HCT116 (cell line): ENCODE measurements around the gene CPN2. TPM values are rescaled to one million over a fixed set of nuclear protein-coding genes. Genes with fewer than 3 reads are reported as not detected.

Source experiments
- ATAC-seq: fragments of 200-7000 bp; cut with Tn5 transposase; 2 replicates; pipeline ENCODE4 v1.9.1; 2020; ENCODE audit warnings: mild to moderate bottlenecking, moderate library complexity
- BruUV-seq: library from RNA; stranded (reverse); fragments of 400-500 nt; replicated peaks from 2 replicates; lab custom pipeline; 2021; lab: Mats Ljungman, UMichigan
- CTCF ChIA-PET: fragments of 300-600 bp; sonication (Branson Sonifier 250); formaldehyde crosslinking; loops from one replicate; lab custom pipeline; 2021; ENCODE audit warnings: antibody characterized with exemption; lab: Charles Lee
- POLR2A ChIA-PET: fragments of 300-600, 350-600 bp; sonication (Branson Sonifier 250); formaldehyde crosslinking; loops from one replicate; lab custom pipeline; 2021; ENCODE audit warnings: antibody characterized with exemption; lab: Charles Lee
- RAD21 ChIA-PET, 2 experiments: fragments of 300-600 bp; sonication (Branson Sonifier 250); formaldehyde crosslinking; loops; one replicate each; lab custom pipeline; 2023; ENCODE audit warnings: low total read pairs in 2 of 2; ENCODE audit not compliant: uncharacterized antibody in 2 of 2, unreplicated experiment in 2 of 2, low non-redundant PET in 1 of 2; lab: Charles Lee
- DNase-seq: peaks from one replicate; pipeline ENCODE4 v3.0.0-alpha.2; 2010; ENCODE audit warnings: low read depth, low spot score
- H2AFZ ChIP-seq: fragments of 200-600 bp; shearing (Covaris generic), sonication (generic); 2 replicates; pipeline ENCODE4 v1.6.1; 2017; ENCODE audit warnings: low read depth, mixed run types, mixed read lengths, antibody characterized with exemption, low read length; ENCODE audit not compliant: poor library complexity, severe bottlenecking
- H3K27ac ChIP-seq: 2 replicates; pipeline ENCODE4 v1.5.1; 2012; ENCODE audit warnings: low read depth, low read length
- H3K27me3 ChIP-seq: fragments of 200-600 bp; sonication (generic); 2 replicates; pipeline ENCODE4 v1.6.1; 2016; ENCODE audit warnings: mixed run types, low read length, mixed read lengths; ENCODE audit not compliant: insufficient read depth
- H3K36me3 ChIP-seq, 2 experiments: fragments of 200-500 bp in 1 of 2; fragments of 200-600 bp in 1 of 2; sonication (Bioruptor generic) in 1 of 2; sonication (generic) in 1 of 2; 2 replicates each; pipeline versions ENCODE4 v1.5.1 to v1.6.1; 2014 to 2016; ENCODE audit warnings: low read length in 2 of 2, inconsistent platforms in 1 of 2, mixed read lengths in 1 of 2, mixed run types in 1 of 2; ENCODE audit not compliant: insufficient read depth in 2 of 2, control insufficient read depth in 1 of 2
- H3K4me1 ChIP-seq, 2 experiments: fragments of 200-600 bp in 1 of 2; sonication (generic) in 1 of 2; 2 replicates each; pipeline versions ENCODE4 v1.5.1 to v1.6.1; 2012 to 2017; ENCODE audit warnings: low read length in 2 of 2, inconsistent platforms in 1 of 2, mild to moderate bottlenecking in 1 of 2, mixed read lengths in 1 of 2, mixed run types in 1 of 2, moderate library complexity in 1 of 2; ENCODE audit not compliant: insufficient read depth in 2 of 2, control insufficient read depth in 1 of 2
- H3K4me2 ChIP-seq: fragments of 200-600 bp; sonication (generic); 2 replicates; pipeline ENCODE4 v1.6.1; 2017; ENCODE audit warnings: mixed run types, low read length, mixed read lengths
- H3K4me3 ChIP-seq, 2 experiments: fragments of 200-600 bp in 1 of 2; sonication (generic) in 1 of 2; replicated peaks in 1 of 2; 2 replicates each; pipeline ENCODE4 v1.5.1; 2011 to 2016; ENCODE audit warnings: low read length in 2 of 2, control low read depth in 1 of 2, low read depth in 1 of 2, mild to moderate bottlenecking in 1 of 2, mixed read lengths in 1 of 2, mixed run types in 1 of 2
- H3K79me2 ChIP-seq: fragments of 200-600 bp; sonication (generic); 2 replicates; pipeline ENCODE4 v1.6.1; 2017; ENCODE audit warnings: mild to moderate bottlenecking, mixed run types, low read length, moderate library complexity, mixed read lengths; ENCODE audit not compliant: insufficient read depth
- H3K9ac ChIP-seq: fragments of 200-600 bp; sonication (generic); 2 replicates; pipeline ENCODE4 v1.6.1; 2016; ENCODE audit warnings: low read length, mixed read lengths
- H3K9me2 ChIP-seq: fragments of 200-600 bp; sonication (generic), shearing (Covaris generic); 2 replicates; pipeline ENCODE4 v1.6.1; 2017; ENCODE audit warnings: mixed run types, mild to moderate bottlenecking, moderate library complexity; ENCODE audit not compliant: insufficient read depth
- H3K9me3 ChIP-seq, 2 experiments: fragments of 200-500 bp in 1 of 2; fragments of 200-600 bp in 1 of 2; sonication (Bioruptor generic) in 1 of 2; sonication (generic) in 1 of 2; 2 replicates each; pipeline ENCODE4 v1.6.1; 2014 to 2017; ENCODE audit warnings: low read length in 2 of 2, mixed read lengths in 2 of 2, inconsistent platforms in 1 of 2, low read depth in 1 of 2, mild to moderate bottlenecking in 1 of 2, mixed run types in 1 of 2, moderate library complexity in 1 of 2; ENCODE audit not compliant: control insufficient read depth in 1 of 2, insufficient read depth in 1 of 2
- H4K20me1 ChIP-seq: fragments of 200-600 bp; sonication (generic), shearing (Covaris generic); 2 replicates; pipeline ENCODE4 v1.6.1; 2017; ENCODE audit warnings: mixed run types, mild to moderate bottlenecking, moderate library complexity; ENCODE audit not compliant: insufficient read depth
- CBX3 ChIP-seq: IDR thresholded peaks from 2 replicates; pipeline ENCODE4 v1.6.1; 2012; ENCODE audit warnings: low read depth
- ELF1 ChIP-seq: IDR thresholded peaks from 2 replicates; pipeline ENCODE4 v1.6.1; 2012; ENCODE audit warnings: low read depth, borderline replicate concordance
- EZH2 ChIP-seq: fragments of 200-600 bp; sonication (generic); IDR thresholded peaks from 2 replicates; pipeline ENCODE4 v1.6.1; 2017; ENCODE audit warnings: antibody characterized with exemption, mixed run types
- EZH2phosphoT487 ChIP-seq: fragments of 200-600 bp; IDR thresholded peaks from 2 replicates; pipeline ENCODE4 v1.6.1; 2018; ENCODE audit warnings: antibody characterized with exemption, borderline replicate concordance
- RAD21 ChIP-seq: IDR thresholded peaks from 2 replicates; pipeline ENCODE4 v1.6.1; 2012; ENCODE audit warnings: low read depth, mild to moderate bottlenecking
- SRF ChIP-seq: IDR thresholded peaks from 2 replicates; pipeline ENCODE4 v1.6.1; 2012; ENCODE audit warnings: low read depth
- TCF7L2 ChIP-seq: IDR thresholded peaks from 2 replicates; pipeline ENCODE4 v1.7.0; 2011; ENCODE audit warnings: borderline replicate concordance, inconsistent platforms; ENCODE audit not compliant: insufficient read depth, insufficient read length; ENCODE audit errors: extremely low read depth
- intact Hi-C: fragments of 100-400 bp; cut with micrococcal nuclease; formaldehyde crosslinking; loops from 2 replicates; pipeline ENCODE4 v1.10.0; 2022
- total RNA-seq: library from RNA; stranded (reverse); gene quantifications from one replicate; pipeline ENCODE4 v1.2.1, GENCODE V29; 2021; ENCODE audit not compliant: unreplicated experiment
- TF ChIP-seq, protein P1 (sequence below): IDR thresholded peaks from 2 replicates; pipeline ENCODE4 v1.6.1; 2012
- TF ChIP-seq, protein P2 (sequence below): IDR thresholded peaks from 2 replicates; pipeline ENCODE4 v1.6.1; 2012; ENCODE audit warnings: low read depth

CPN2 gene
- total RNA-seq, 1 experiment from 2014 or later: not detected

DNA sequence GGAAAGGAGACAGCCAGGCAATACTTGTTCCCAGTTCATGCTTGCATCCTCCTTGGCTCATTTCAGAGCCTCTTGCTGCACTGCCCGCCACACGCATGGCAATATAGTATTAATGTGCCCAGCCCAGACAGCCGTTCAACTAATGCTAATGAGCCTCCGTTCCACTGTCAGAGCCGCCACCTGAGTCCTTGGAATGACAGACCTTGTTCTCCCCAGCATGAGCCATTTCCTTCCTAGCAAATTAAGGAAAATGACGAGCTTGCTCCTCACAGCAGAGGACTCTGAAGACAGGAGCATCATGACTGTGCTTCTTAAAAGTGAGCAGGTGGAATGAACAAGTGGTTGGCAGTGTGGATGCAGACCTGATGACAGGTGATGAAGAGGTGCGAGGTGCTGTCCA, 29.2 kb upstream of the CPN2 start:
- ATAC-seq (no peak), DNase-seq (no peak)
- ChIA-PET RAD21 (no interaction called here), POLR2A (no interaction called here)
- Histone ChIP-seq H3K4me3 (no peak overlapping the region), H3K4me2 (no peak overlapping the region), H3K36me3 (no peaks in the 10 kb centered on the region), H3K9me2 (no peaks in the 10 kb centered on the region), H2AFZ (no peak overlapping the region), H3K27ac (no peak overlapping the region), H3K9ac (no peak overlapping the region)
- no TSS peak for BruUV-seq
- intact Hi-C loops: no loop called here
- TF ChIP-seq, protein P1, sequence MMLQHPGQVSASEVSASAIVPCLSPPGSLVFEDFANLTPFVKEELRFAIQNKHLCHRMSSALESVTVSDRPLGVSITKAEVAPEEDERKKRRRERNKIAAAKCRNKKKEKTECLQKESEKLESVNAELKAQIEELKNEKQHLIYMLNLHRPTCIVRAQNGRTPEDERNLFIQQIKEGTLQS: no peak
- no peak for TF ChIP-seq EZH2phosphoT487
- no peak for TF ChIP-seq TCF7L2
- no peak for TF ChIP-seq EZH2
- no peak for TF ChIP-seq SRF
- no peak for TF ChIP-seq ELF1
- TF ChIP-seq RAD21: no peak
- TF ChIP-seq, protein P2, sequence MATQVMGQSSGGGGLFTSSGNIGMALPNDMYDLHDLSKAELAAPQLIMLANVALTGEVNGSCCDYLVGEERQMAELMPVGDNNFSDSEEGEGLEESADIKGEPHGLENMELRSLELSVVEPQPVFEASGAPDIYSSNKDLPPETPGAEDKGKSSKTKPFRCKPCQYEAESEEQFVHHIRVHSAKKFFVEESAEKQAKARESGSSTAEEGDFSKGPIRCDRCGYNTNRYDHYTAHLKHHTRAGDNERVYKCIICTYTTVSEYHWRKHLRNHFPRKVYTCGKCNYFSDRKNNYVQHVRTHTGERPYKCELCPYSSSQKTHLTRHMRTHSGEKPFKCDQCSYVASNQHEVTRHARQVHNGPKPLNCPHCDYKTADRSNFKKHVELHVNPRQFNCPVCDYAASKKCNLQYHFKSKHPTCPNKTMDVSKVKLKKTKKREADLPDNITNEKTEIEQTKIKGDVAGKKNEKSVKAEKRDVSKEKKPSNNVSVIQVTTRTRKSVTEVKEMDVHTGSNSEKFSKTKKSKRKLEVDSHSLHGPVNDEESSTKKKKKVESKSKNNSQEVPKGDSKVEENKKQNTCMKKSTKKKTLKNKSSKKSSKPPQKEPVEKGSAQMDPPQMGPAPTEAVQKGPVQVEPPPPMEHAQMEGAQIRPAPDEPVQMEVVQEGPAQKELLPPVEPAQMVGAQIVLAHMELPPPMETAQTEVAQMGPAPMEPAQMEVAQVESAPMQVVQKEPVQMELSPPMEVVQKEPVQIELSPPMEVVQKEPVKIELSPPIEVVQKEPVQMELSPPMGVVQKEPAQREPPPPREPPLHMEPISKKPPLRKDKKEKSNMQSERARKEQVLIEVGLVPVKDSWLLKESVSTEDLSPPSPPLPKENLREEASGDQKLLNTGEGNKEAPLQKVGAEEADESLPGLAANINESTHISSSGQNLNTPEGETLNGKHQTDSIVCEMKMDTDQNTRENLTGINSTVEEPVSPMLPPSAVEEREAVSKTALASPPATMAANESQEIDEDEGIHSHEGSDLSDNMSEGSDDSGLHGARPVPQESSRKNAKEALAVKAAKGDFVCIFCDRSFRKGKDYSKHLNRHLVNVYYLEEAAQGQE: no peak
- no peak for TF ChIP-seq CBX3
- TF ChIP-seq, all 23 proteins: peak for 0
- Histone ChIP-seq H3K4me1 (peaks cover 0 to 6% of the 10 kb centered on the region in 2 experiments; a peak in 1 of 4 replicates), H3K9me3 (no peaks in the 10 kb centered on the region), H3K79me2 (no peaks in the 10 kb centered on the region), H3K27me3 (no peaks in the 10 kb centered on the region), H4K20me1 (no peaks in the 10 kb centered on the region)
- CTCF ChIA-PET: no interaction called here
